Activated CD4-positive, alpha-beta T cell treated with anti-CD3 and anti-CD28 coated beads for 4 hours (primary cell): ENCODE measurements around the gene RARB.

ENCODE experiments used
- DNase-seq, 2 donors: peaks; one replicate each; pipeline ENCODE4 v3.0.0-alpha.2; 2020

RARB gene

GRCh38 chr3:25448750-25449692 is 21.0 kb downstream of the RARB start:
- DNase-seq = no peak

GRCh38 chr3:25449857-25450256 is 21.8 kb downstream of the RARB start:
- DNase-seq = no peak

- no peak for DNase-seq
These were observed 24.1 kb downstream of the RARB start for GRCh38 chr3:25452192-25452591.

GRCh38 chr3:25452740-25453139 is 24.7 kb downstream of the RARB start:
- DNase-seq = no peak

GRCh38 chr3:25453619-25454004 is 25.5 kb downstream of the RARB start:
- no peak for DNase-seq

- DNase-seq = no peak
These were observed 26.2 kb downstream of the RARB start for GRCh38 chr3:25454005-25454927.

GRCh38 chr3:25455441-25456132 is 27.5 kb downstream of the RARB start:
- no peak for DNase-seq

- no peak for DNase-seq
These were observed 28.9 kb downstream of the RARB start for GRCh38 chr3:25456723-25457670.

GRCh38 chr3:25457671-25458419 is 29.8 kb downstream of the RARB start:
- DNase-seq = no peak

GRCh38 chr3:25458420-25458814 is 30.4 kb downstream of the RARB start:
- no peak for DNase-seq

GRCh38 chr3:25460751-25461150 is 32.7 kb downstream of the RARB start:
- DNase-seq = no peak

- DNase-seq = no peak
These were observed 33.9 kb downstream of the RARB start for GRCh38 chr3:25461946-25462345.

GRCh38 chr3:25462495-25462894 is 34.4 kb downstream of the RARB start:
- DNase-seq = no peak

- DNase-seq = no peak
These were observed 35.9 kb downstream of the RARB start for GRCh38 chr3:25463836-25464418.

- no peak for DNase-seq
These were observed 37.3 kb downstream of the RARB start for GRCh38 chr3:25465266-25465860.

- no peak for DNase-seq
These were observed 40.8 kb downstream of the RARB start for GRCh38 chr3:25468866-25469319.

- no peak for DNase-seq
These were observed 41.5 kb downstream of the RARB start for GRCh38 chr3:25469558-25469957.

- DNase-seq = no peak
These were observed 43.2 kb downstream of the RARB start for GRCh38 chr3:25471081-25471768.

GRCh38 chr3:25472153-25472552 is 44.1 kb downstream of the RARB start:
- DNase-seq = no peak

GRCh38 chr3:25472731-25473130 is 44.7 kb downstream of the RARB start:
- no peak for DNase-seq
